HepG2 (cell line): ENCODE results near the gene TMEM143. TPM values are rescaled to one million over a fixed set of nuclear protein-coding genes. Genes with fewer than 3 reads are reported as not detected.
A peak's percentile ranks its signal among the peaks of the same experiment; 100 is the strongest.

Source experiments
- ARID4A ChIP-seq: sonication (generic); formaldehyde crosslinking; IDR thresholded peaks from 2 replicates; pipeline ENCODE4 v1.5.0; 2020; ENCODE audit warnings: mild to moderate bottlenecking, missing genetic modification reagents, borderline replicate concordance
- BATF2 ChIP-seq: sonication (generic); formaldehyde crosslinking; IDR thresholded peaks from 2 replicates; pipeline ENCODE4 v1.8.0; 2022; ENCODE audit warnings: mild to moderate bottlenecking, missing genetic modification reagents, moderate library complexity
- EED ChIP-seq: sonication (generic); formaldehyde crosslinking; IDR thresholded peaks from 2 replicates; pipeline ENCODE4 v1.5.0; 2020; ENCODE audit warnings: mild to moderate bottlenecking, missing genetic modification reagents
- HMG20B ChIP-seq: conservative IDR thresholded peaks from 2 replicates; pipeline ENCODE4 v1.6.1; 2016; ENCODE audit warnings: missing genetic modification reagents, missing compliant biosample characterization
- MBD4 ChIP-seq: IDR thresholded peaks from 2 replicates; pipeline ENCODE4 v1.6.1; 2012; ENCODE audit warnings: low read length, inconsistent platforms, borderline replicate concordance
- MED1 ChIP-seq: sonication (generic); formaldehyde crosslinking; IDR thresholded peaks from 2 replicates; pipeline ENCODE4 v1.4.0; 2020; ENCODE audit warnings: missing genetic modification reagents
- PATZ1 ChIP-seq: sonication (generic); formaldehyde crosslinking; IDR thresholded peaks from 2 replicates; pipeline ENCODE4 v1.4.0; 2020; ENCODE audit warnings: missing genetic modification reagents
- TRAFD1 ChIP-seq: sonication (generic); formaldehyde crosslinking; IDR thresholded peaks from 2 replicates; pipeline ENCODE4 v1.5.1; 2020; ENCODE audit warnings: missing genetic modification reagents, mild to moderate bottlenecking, borderline replicate concordance
- UBTF ChIP-seq: sonication (generic); formaldehyde crosslinking; IDR thresholded peaks from 2 replicates; pipeline ENCODE4 v1.4.0; 2020; ENCODE audit warnings: mild to moderate bottlenecking, missing genetic modification reagents
- ZFX ChIP-seq: sonication (generic); formaldehyde crosslinking; IDR thresholded peaks from 2 replicates; pipeline ENCODE4 v1.4.0; 2020; ENCODE audit warnings: mild to moderate bottlenecking, low read depth, missing genetic modification reagents, moderate library complexity
- ZNF160 ChIP-seq: sonication (generic); formaldehyde crosslinking; IDR thresholded peaks from 2 replicates; pipeline ENCODE4 v1.8.0; 2022; ENCODE audit warnings: mild to moderate bottlenecking, inconsistent platforms, missing genetic modification reagents
- ZNF770 ChIP-seq: sonication (generic); formaldehyde crosslinking; IDR thresholded peaks from 2 replicates; pipeline ENCODE4 v1.5.0; 2020; ENCODE audit warnings: mild to moderate bottlenecking, missing genetic modification reagents
- polyA plus RNA-seq, 8 experiments: library from polyadenylated mRNA; depleted of rRNA in 3 of 8; stranded (reverse) in 7 of 8; unstranded in 1 of 8; fragments of >200 nt; fragmentation: Illumina TruSeq in 4 of 8; extraction: Trizol in 4 of 8; gene quantifications; 2 replicates each; pipeline versions ENCODE4 v1.2.1 to v1.2.3, GENCODE V29; 2011 to 2016; ENCODE audit warnings: low read depth in 4 of 8, missing spikeins in 1 of 8, mixed read lengths in 1 of 8; ENCODE audit not compliant: insufficient read depth in 1 of 8
- total RNA-seq, 5 experiments: library from RNA; depleted of rRNA; stranded (reverse); fragments of >200 nt; fragmentation: Illumina TruSeq; extraction: Trizol; gene quantifications; 2 replicates each; pipeline ENCODE4 v1.2.3, GENCODE V29; 2016; ENCODE audit warnings: low read depth in 1 of 5

The TMEM143 gene
- total and polyA plus RNA-seq, 2 of the 13 experiments (the other 11 are each of a cell fraction or from before 2014, with no cell fraction given), result 7.7 to 11.3 TPM

- TF ChIP-seq UBTF (CRISPR knock-in tag), result peak; percentile 69
- peak; percentile 35; the same call in 1 of the 2 replicates for TF ChIP-seq PATZ1 (CRISPR knock-in tag)
- TF ChIP-seq TRAFD1 (CRISPR knock-in tag), result no peak
- 0 out of 2 replicates have a peak, but pooled peaks have one; percentile 38 for TF ChIP-seq EED
- 0 out of 2 replicates have a peak, but pooled peaks have one; percentile 7 for TF ChIP-seq ZFX (CRISPR knock-in tag)
- no peak for TF ChIP-seq MED1 (CRISPR knock-in tag)
- no peak for TF ChIP-seq HMG20B (CRISPR knock-in tag)
- TF ChIP-seq BATF2 (CRISPR knock-in tag), result peak; percentile 53; the same call in 1 of the 2 replicates
- TF ChIP-seq ZNF160 (CRISPR knock-in tag), result no peak
- TF ChIP-seq ZNF770 (CRISPR knock-in tag), result 0 out of 2 replicates have a peak, but pooled peaks have one; percentile 27
- no peak for TF ChIP-seq MBD4
- TF ChIP-seq ARID4A (CRISPR knock-in tag), result peak; percentile 30; the same call in 1 of the 2 replicates
Observed at GRCh38 chr19:48393559-48394330, 30.0 kb upstream of the TMEM143 start, which contains the start of gene GRIN2D (continued).
